ENCODE data around the gene USP31.

DNA sequence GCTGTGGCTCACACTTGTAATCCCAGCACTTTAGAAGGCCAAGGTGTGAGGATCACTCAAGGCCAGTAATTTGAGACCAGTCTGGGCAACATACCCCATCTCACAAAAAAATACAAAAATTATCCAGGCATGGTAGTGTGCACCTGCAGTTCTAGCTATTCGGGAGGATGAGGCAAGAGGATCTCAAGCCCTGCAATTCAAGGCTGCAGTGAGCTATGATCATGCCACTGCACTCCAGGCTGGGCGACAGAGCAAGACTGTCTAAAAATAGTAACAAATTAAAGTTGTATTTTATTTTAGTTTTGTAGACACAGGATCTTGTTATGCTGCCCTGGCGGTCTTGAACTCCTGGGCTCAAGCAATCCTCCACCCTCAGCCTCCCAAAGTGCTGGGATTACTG lies 18.2 kb downstream of the USP31 start:
- no peak for TF ChIP-seq CTCF (IDR thresholded peaks at IDR 0.05)
- no peak for TF ChIP-seq POLR2A (IDR thresholded peaks at IDR 0.05)
